Common myeloid progenitor, CD34-positive (primary cell): ENCODE measurements around the gene RTP3.
A peak's percentile ranks its signal among the peaks of the same experiment; 100 is the strongest.
"Not testable (repeated sequence)": the region's sequence is repeated elsewhere in the genome, so short reads cannot be mapped to it uniquely, and the experiment has no call there.

Experiments used
- CTCF ChIA-PET: fragments of 350-600 bp; sonication (Branson Sonifier 250); formaldehyde crosslinking; loops from one replicate; lab custom pipeline; 2021; ENCODE audit warnings: antibody characterized with exemption; lab: Charles Lee
- POLR2A ChIA-PET: fragments of 350-600 bp; sonication (Branson Sonifier 250); formaldehyde crosslinking; loops from one replicate; lab custom pipeline; 2021; ENCODE audit warnings: antibody characterized with exemption; lab: Charles Lee
- DNase-seq, 3 donors: peaks; one replicate each; pipeline versions ENCODE4 v3.0.0 to v3.0.0-alpha.2; 2013
- H3K27ac ChIP-seq, 2 experiments: 1 replicate in 1 of 2; 2 replicates in 1 of 2; pipeline ENCODE4 v1.7.0; 2013; ENCODE audit warnings: inconsistent platforms in 2 of 2, low read length in 2 of 2, mild to moderate bottlenecking in 2 of 2, low read depth in 1 of 2, moderate library complexity in 1 of 2; ENCODE audit not compliant: severe bottlenecking in 2 of 2, insufficient read depth in 1 of 2, poor library complexity in 1 of 2
- H3K27me3 ChIP-seq, 5 experiments: replicated peaks in 2 of 5; 1 replicate in 3 of 5; 2 replicates in 2 of 5; pipeline versions ENCODE4 v1.6.1 to v1.7.0; 2013; ENCODE audit warnings: low read length in 4 of 5, mild to moderate bottlenecking in 2 of 5, moderate library complexity in 2 of 5, inconsistent platforms in 1 of 5; ENCODE audit not compliant: insufficient read depth in 5 of 5, control insufficient read depth in 4 of 5
- H3K36me3 ChIP-seq, 4 experiments: 1 replicate in 2 of 4; 2 replicates in 2 of 4; pipeline versions ENCODE4 v1.6.1 to v1.7.0; 2013; ENCODE audit warnings: low read length in 3 of 4, control low read depth in 1 of 4, mild to moderate bottlenecking in 1 of 4; ENCODE audit not compliant: control insufficient read depth in 4 of 4, insufficient read depth in 4 of 4
- H3K4me1 ChIP-seq, 4 experiments: 1 replicate in 3 of 4; 2 replicates in 1 of 4; pipeline versions ENCODE4 v1.6.1 to v1.7.1; 2013; ENCODE audit warnings: low read length in 3 of 4, mild to moderate bottlenecking in 3 of 4, control low read depth in 1 of 4, inconsistent platforms in 1 of 4, moderate library complexity in 1 of 4; ENCODE audit not compliant: control insufficient read depth in 4 of 4, insufficient read depth in 4 of 4; ENCODE audit errors: control extremely low read depth in 1 of 4
- H3K4me3 ChIP-seq, 7 experiments: 1 replicate in 4 of 7; 2 replicates in 3 of 7; pipeline versions ENCODE4 v1.5.1 to v1.7.0; 2013; ENCODE audit warnings: mild to moderate bottlenecking in 7 of 7, low read length in 6 of 7, moderate library complexity in 6 of 7, inconsistent platforms in 2 of 7, low read depth in 2 of 7, control low read depth in 1 of 7; ENCODE audit not compliant: insufficient read depth in 4 of 7, control insufficient read depth in 1 of 7; ENCODE audit errors: extremely low read depth in 1 of 7
- H3K9me3 ChIP-seq, 5 experiments: 1 replicate in 4 of 5; 2 replicates in 1 of 5; pipeline versions ENCODE4 v1.6.1 to v1.7.1; 2013; ENCODE audit warnings: low read length in 4 of 5, mild to moderate bottlenecking in 2 of 5, inconsistent platforms in 1 of 5, low read depth in 1 of 5, moderate library complexity in 1 of 5; ENCODE audit not compliant: control insufficient read depth in 4 of 5, insufficient read depth in 2 of 5; ENCODE audit errors: control extremely low read depth in 1 of 5
- WGBS: methylation state at CpG from one replicate; pipeline ENCODE4 v1.1.5; 2013; ENCODE audit not compliant: insufficient coverage; 5-methylcytosine and 5-hydroxymethylcytosine counted together

The RTP3 gene

GRCh38 chr3:46548611-46549010 lies 50.8 kb downstream of the RTP3 start:
- Histone ChIP-seq H3K27ac (peak overlapping the region in 1 of 2 experiments; percentile 43), H3K4me1 (peaks cover 3 to 13% (median 7%) of the 10 kb centered on the region in 4 experiments)
- H3K36me3 ChIP-seq, H3K27me3 ChIP-seq, H3K9me3 ChIP-seq, DNase-seq, H3K4me3 ChIP-seq: not testable (repeated sequence)
- WGBS = 100% methylated on average over 2 of the region's 3 CpGs
- CTCF ChIA-PET = interaction anchor here (1.2 to 4.8 kb wide), 6 partner anchors 9 to 60 kb away, joined by 4 to 47 read pairs (median 12); partner anchors contain the start of gene RTP3
- POLR2A ChIA-PET = interaction anchor here (1.3 kb wide), 1 partner anchor 9 kb away, joined by 4 read pairs; no protein-coding TSS in a partner anchor

DNA sequence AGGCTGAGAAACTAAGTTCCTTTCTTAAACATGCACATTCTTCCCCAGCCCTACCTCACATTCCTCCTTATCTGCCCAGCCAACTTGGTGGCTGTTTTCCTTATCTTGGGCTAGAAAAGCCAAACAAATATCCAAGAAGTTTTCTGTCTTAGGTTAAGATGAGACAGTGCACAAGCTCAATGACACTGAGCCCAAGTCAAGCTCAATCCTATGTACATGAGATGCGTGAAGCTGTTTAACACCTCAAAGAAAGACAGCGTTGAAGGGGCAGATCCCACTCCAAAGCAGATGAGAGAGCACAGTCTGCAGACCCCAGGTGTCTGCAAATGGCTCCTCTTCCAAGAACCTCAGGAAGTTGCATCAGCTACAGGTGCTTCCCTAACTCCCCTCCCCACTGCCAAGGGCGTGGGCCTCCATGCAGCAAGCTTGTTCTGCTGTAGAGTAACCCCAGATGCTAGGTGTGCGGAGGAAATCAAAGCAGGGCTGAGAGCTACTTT lies 51.7 kb downstream of the RTP3 start:
- H3K36me3 ChIP-seq = no peaks in the 10 kb centered on the region
- peaks cover 3 to 13% (median 7%) of the 10 kb centered on the region in 4 experiments for H3K4me1 ChIP-seq
- ChIA-PET POLR2A (interaction anchor here (1.2 to 1.4 kb wide), 3 partner anchors 8 to 10 kb away, joined by 3 to 4 read pairs (median 4); no protein-coding TSS in a partner anchor), CTCF (interaction anchor here (0.9 to 4.8 kb wide), 6 partner anchors 9 to 61 kb away, joined by 3 to 47 read pairs (median 10); partner anchors contain the start of gene RTP3)
- no peaks in the 10 kb centered on the region for H3K27me3 ChIP-seq
- WGBS = 53% methylated on average over 3 of the region's 4 CpGs
- peak overlapping the region in 1 of 7 experiments; percentile 33 for H3K4me3 ChIP-seq
- DNase-seq = peak in 2 of 3 donors; percentile 58 to 77
- H3K9me3 ChIP-seq = no peaks in the 10 kb centered on the region
- H3K27ac ChIP-seq = peak overlapping the region in 1 of 2 experiments; percentile 43

GRCh38 chr3:46549989-46550388 lies 52.2 kb downstream of the RTP3 start:
- CTCF ChIA-PET = interaction anchor here (0.9 to 4.8 kb wide), 5 partner anchors 9 to 61 kb away, joined by 3 to 47 read pairs (median 14); partner anchors contain the start of gene RTP3
- POLR2A ChIA-PET = interaction anchor here (1.2 to 1.4 kb wide), 2 partner anchors 9 to 11 kb away, joined by 3 to 4 read pairs; no protein-coding TSS in a partner anchor
- Histone ChIP-seq H3K27ac (no peak overlapping the region), H3K9me3 (peaks cover 0 to 2% (median 0%) of the 10 kb centered on the region in 5 experiments), H3K4me1 (peaks cover 3 to 13% (median 7%) of the 10 kb centered on the region in 4 experiments), H3K4me3 (no peak overlapping the region), H3K27me3 (no peaks in the 10 kb centered on the region), H3K36me3 (no peaks in the 10 kb centered on the region)
- no CpG with 5 or more reads among the region's 1 CpG for WGBS
- peak in 2 of 3 donors; percentile 37 to 59 for DNase-seq
